ENCODE data around the gene RTN4RL2.

Gene RTN4RL2

GRCh38 chr11:57513452-57513795 is 53.1 kb downstream of the RTN4RL2 start:
- Histone ChIP-seq H3K27ac (ENCODE audit: low read depth, low read length) (no peak overlapping the region), H3K36me3 (ENCODE audit: insufficient read depth, low read length) (no peaks in the 10 kb centered on the region), H3K9me3 (ENCODE audit: low read length) (no peaks in the 10 kb centered on the region), H3K4me1 (ENCODE audit: insufficient read depth, low read length) (peaks cover 7% of the 10 kb centered on the region), H3K9ac (ENCODE audit: low read length) (no peak overlapping the region), H3K4me3 (ENCODE audit: low read depth in 1 of 2, low read length in 2 of 2) (no peak overlapping the region), H3K27me3 (ENCODE audit: control insufficient read depth in 1 of 2, insufficient read depth in 2 of 2, low read length in 2 of 2) (no peaks in the 10 kb centered on the region)

- Histone ChIP-seq H3K9ac (ENCODE audit: low read length) (peak overlapping the region; percentile 65), H3K36me3 (ENCODE audit: insufficient read depth, low read length) (no peaks in the 10 kb centered on the region), H3K27me3 (ENCODE audit: control insufficient read depth in 1 of 2, insufficient read depth in 2 of 2, low read length in 2 of 2) (no peaks in the 10 kb centered on the region), H3K4me3 (ENCODE audit: low read depth in 1 of 2, low read length in 2 of 2) (peak overlapping the region; percentile 89 to 99), H3K4me1 (ENCODE audit: insufficient read depth, low read length) (peaks cover 7% of the 10 kb centered on the region), H3K9me3 (ENCODE audit: low read length) (no peaks in the 10 kb centered on the region), H3K27ac (ENCODE audit: low read depth, low read length) (peak overlapping the region; percentile 72)
These were observed 53.7 kb downstream of the RTN4RL2 start for GRCh38 chr11:57513911-57514537.

GRCh38 chr11:57514538-57515331 is 54.4 kb downstream of the RTN4RL2 start:
- no peaks in the 10 kb centered on the region for H3K36me3 ChIP-seq (ENCODE audit: insufficient read depth, low read length)
- peak overlapping the region; percentile 89 to 99 for H3K4me3 ChIP-seq (ENCODE audit: low read depth in 1 of 2, low read length in 2 of 2)
- no peaks in the 10 kb centered on the region for H3K27me3 ChIP-seq (ENCODE audit: control insufficient read depth in 1 of 2, insufficient read depth in 2 of 2, low read length in 2 of 2)
- H3K9ac ChIP-seq (ENCODE audit: low read length): peak overlapping the region; percentile 65
- H3K9me3 ChIP-seq (ENCODE audit: low read length): no peaks in the 10 kb centered on the region
- peaks cover 7% of the 10 kb centered on the region for H3K4me1 ChIP-seq (ENCODE audit: insufficient read depth, low read length)
- peak overlapping the region; percentile 72 for H3K27ac ChIP-seq (ENCODE audit: low read depth, low read length)

GRCh38 chr11:57515332-57516060 is 55.2 kb downstream of the RTN4RL2 start, which contains the start of gene SLC43A1:
TSS of gene SLC43A1 (minus strand) at chr11:57515702. CDS start at chr11:57514111, 1,591 bp downstream.
- H3K9me3 ChIP-seq (ENCODE audit: low read length): no peaks in the 10 kb centered on the region
- H3K27me3 ChIP-seq (ENCODE audit: control insufficient read depth in 1 of 2, insufficient read depth in 2 of 2, low read length in 2 of 2): no peaks in the 10 kb centered on the region
- H3K4me1 ChIP-seq (ENCODE audit: insufficient read depth, low read length): peaks cover 7% of the 10 kb centered on the region
- H3K27ac ChIP-seq (ENCODE audit: low read depth, low read length): peak within 1 kb of the TSS; percentile 72
- peak within 1 kb of the TSS; percentile 65 for H3K9ac ChIP-seq (ENCODE audit: low read length)
- no peaks in the 10 kb centered on the region for H3K36me3 ChIP-seq (ENCODE audit: insufficient read depth, low read length)
- peak within 1 kb of the TSS; percentile 89 to 99 for H3K4me3 ChIP-seq (ENCODE audit: low read depth in 1 of 2, low read length in 2 of 2)

GRCh38 chr11:57516061-57516443 is 55.7 kb downstream of the RTN4RL2 start:
- Histone ChIP-seq H3K9ac (ENCODE audit: low read length) (peak overlapping the region; percentile 65), H3K36me3 (ENCODE audit: insufficient read depth, low read length) (no peaks in the 10 kb centered on the region), H3K4me3 (ENCODE audit: low read depth in 1 of 2, low read length in 2 of 2) (peak overlapping the region; percentile 89 to 99), H3K27ac (ENCODE audit: low read depth, low read length) (peak overlapping the region; percentile 72), H3K9me3 (ENCODE audit: low read length) (no peaks in the 10 kb centered on the region), H3K27me3 (ENCODE audit: control insufficient read depth in 1 of 2, insufficient read depth in 2 of 2, low read length in 2 of 2) (no peaks in the 10 kb centered on the region), H3K4me1 (ENCODE audit: insufficient read depth, low read length) (peaks cover 7% of the 10 kb centered on the region)

GRCh38 chr11:57521116-57521515 is 60.8 kb downstream of the RTN4RL2 start:
- H3K4me3 ChIP-seq (ENCODE audit: low read depth in 1 of 2, low read length in 2 of 2): no peak overlapping the region
- no peaks in the 10 kb centered on the region for H3K4me1 ChIP-seq (ENCODE audit: insufficient read depth, low read length)
- no peaks in the 10 kb centered on the region for H3K27me3 ChIP-seq (ENCODE audit: control insufficient read depth in 1 of 2, insufficient read depth in 2 of 2, low read length in 2 of 2)
- no peaks in the 10 kb centered on the region for H3K9me3 ChIP-seq (ENCODE audit: low read length)
- H3K27ac ChIP-seq (ENCODE audit: low read depth, low read length): no peak overlapping the region
- no peaks in the 10 kb centered on the region for H3K36me3 ChIP-seq (ENCODE audit: insufficient read depth, low read length)
- H3K9ac ChIP-seq (ENCODE audit: low read length): no peak overlapping the region

DNA sequence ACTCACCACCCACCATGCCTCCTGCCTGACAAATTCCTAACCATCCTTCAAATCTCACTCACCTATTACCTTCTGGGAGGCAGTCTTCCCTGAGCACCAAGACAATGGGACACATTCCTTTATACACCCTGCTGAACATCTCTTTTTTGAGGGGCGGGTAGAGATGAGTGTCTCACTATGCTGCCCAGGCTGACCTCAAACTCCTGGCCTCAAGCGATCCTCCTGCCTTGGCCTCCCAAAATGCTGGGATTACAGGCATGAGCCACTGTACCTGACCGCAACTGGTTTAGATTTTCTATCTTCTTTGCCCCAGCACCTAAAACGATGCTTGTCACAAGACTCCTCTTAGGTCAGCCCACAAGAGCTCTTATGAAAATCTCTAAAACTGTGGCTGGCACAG is 63.1 kb downstream of the RTN4RL2 start:
- Histone ChIP-seq H3K4me1 (ENCODE audit: insufficient read depth, low read length) (no peaks in the 10 kb centered on the region), H3K27ac (ENCODE audit: low read depth, low read length) (no peak overlapping the region), H3K27me3 (ENCODE audit: control insufficient read depth in 1 of 2, insufficient read depth in 2 of 2, low read length in 2 of 2) (no peaks in the 10 kb centered on the region), H3K36me3 (ENCODE audit: insufficient read depth, low read length) (no peaks in the 10 kb centered on the region), H3K4me3 (ENCODE audit: low read depth in 1 of 2, low read length in 2 of 2) (no peak overlapping the region), H3K9ac (ENCODE audit: low read length) (no peak overlapping the region), H3K9me3 (ENCODE audit: low read length) (no peaks in the 10 kb centered on the region)
